Measurements from ENCODE around the gene SLC39A8. TPM values are rescaled to one million over a fixed set of nuclear protein-coding genes. Genes with fewer than 3 reads are reported as not detected.
"Not testable (repeated sequence)": the region's sequence is repeated elsewhere in the genome, so short reads cannot be mapped to it uniquely, and the experiment has no call there.

The SLC39A8 gene
- polyA plus RNA-seq, 1 donor, result 8.0 TPM

DNA sequence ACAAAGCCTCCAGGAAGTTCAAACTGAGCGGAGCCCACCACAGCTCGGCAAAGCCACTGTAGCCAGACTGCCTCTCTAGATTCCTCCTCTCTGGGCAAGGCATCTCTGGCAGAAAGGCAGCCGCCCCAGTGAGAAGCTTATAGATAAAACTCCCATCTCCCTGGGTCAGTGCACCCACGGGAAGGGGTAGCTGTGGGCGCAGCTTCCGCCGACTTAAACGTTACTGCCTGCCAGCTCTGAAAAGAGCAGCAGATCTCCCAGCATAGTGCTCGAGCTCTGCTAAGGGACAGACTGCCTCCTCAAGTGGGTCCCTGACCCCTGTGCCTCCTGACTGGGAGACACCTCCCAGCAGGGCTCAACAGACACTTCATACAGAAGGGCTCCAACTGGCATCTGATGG, 72.0 kb downstream of the SLC39A8 start:
- not testable (repeated sequence) for H3K36me3 ChIP-seq (ENCODE audit: control insufficient read depth, insufficient read depth, low read length); H3K9me3 ChIP-seq (ENCODE audit: control insufficient read depth, low read depth, low read length); H3K4me3 ChIP-seq (ENCODE audit: low read length); DNase-seq; H3K4me1 ChIP-seq (ENCODE audit: control insufficient read depth, insufficient read depth, low read length); H3K27me3 ChIP-seq (ENCODE audit: control insufficient read depth, insufficient read depth, low read length); H3K27ac ChIP-seq (ENCODE audit: low read length)
- WGBS (ENCODE audit: insufficient coverage, low lambda C conversion rate), result no CpG with 5 or more reads among the region's 9 CpGs

DNA sequence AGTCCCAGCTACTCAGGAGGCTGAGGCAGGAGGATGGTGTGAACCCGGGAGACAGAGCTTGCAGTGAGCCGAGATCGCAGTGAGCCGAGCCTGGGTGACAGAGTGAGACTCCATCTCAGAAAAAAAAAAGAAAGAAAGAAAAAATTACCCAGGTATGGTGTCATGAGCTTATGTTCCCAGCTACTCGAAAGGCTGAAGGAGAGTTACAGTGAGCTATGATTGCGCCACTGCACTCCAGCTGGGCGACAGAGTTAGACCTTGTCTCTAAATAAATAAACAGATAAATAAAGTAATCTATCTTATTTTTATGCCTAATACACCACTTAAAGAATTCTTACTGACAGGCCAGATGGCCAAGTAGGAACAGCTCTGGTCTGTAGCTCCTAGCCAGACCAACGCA, 73.0 kb downstream of the SLC39A8 start:
- Histone ChIP-seq H3K36me3 (ENCODE audit: control insufficient read depth, insufficient read depth, low read length) (no peaks in the 10 kb centered on the region), H3K4me3 (ENCODE audit: low read length) (no peak overlapping the region), H3K27ac (ENCODE audit: low read length) (no peak overlapping the region), H3K4me1 (ENCODE audit: control insufficient read depth, insufficient read depth, low read length) (no peaks in the 10 kb centered on the region), H3K9me3 (ENCODE audit: control insufficient read depth, low read depth, low read length) (no peaks in the 10 kb centered on the region), H3K27me3 (ENCODE audit: control insufficient read depth, insufficient read depth, low read length) (no peaks in the 10 kb centered on the region)
- DNase-seq, result no peak
- no CpG with 5 or more reads among the region's 8 CpGs for WGBS (ENCODE audit: insufficient coverage, low lambda C conversion rate)

DNA sequence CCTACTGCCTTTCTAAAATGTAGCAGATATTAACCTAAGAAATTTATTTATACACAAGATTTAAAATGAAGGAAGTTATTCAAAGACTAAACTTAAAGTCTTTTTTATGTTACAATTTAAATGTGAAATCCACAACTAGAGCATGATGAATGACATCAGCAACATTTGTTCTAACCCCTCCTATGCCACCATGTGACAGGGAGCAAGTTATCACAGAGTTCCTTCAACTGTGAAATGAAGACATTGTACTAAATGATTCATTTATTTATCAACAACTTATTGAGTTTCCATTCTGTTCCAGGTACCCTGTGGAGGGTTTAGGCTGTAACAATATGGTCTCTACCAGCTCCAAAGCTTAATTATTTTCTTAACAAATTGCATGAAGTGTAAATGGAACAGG, 76.9 kb downstream of the SLC39A8 start:
- no peak overlapping the region for H3K4me3 ChIP-seq (ENCODE audit: low read length)

DNA sequence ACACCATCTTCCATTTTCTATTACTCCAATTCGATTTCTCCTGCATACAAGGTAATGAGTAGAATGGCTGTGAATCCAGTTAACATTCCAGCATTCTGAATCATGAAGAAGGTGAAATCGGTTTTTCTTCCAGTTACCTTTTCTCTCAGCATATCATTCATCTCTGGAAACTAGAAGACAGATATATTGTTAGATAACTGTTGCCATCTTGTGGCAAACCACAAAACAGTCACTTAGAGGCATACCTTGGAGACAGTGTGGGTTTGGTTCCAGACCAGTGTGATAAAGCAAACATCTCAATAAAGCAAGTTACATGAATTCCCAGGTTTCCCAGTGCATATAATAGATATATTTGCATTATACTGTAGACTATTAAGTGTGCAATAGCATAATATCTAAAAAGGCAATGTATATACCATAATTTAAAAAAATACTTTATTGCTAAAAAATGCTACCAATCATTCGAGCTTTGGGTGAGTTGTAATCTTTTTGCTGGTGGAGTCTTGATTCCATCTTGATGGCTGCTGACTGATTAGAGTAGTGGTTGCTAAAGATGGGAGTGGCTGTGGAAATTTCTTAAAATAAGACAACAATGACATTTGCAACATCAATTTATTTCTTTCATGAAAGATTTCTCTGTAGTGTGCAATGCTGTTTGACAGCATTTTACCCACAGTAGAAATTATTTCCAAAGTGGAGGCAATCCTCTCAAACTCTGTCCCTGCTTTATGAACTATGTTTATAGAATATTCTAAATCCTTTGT, 82.1 kb downstream of the SLC39A8 start:
- Histone ChIP-seq H3K4me1 (ENCODE audit: control insufficient read depth, insufficient read depth, low read length) (no peaks in the 10 kb centered on the region), H3K27me3 (ENCODE audit: control insufficient read depth, insufficient read depth, low read length) (no peaks in the 10 kb centered on the region), H3K4me3 (ENCODE audit: low read length) (no peak overlapping the region), H3K27ac (ENCODE audit: low read length) (no peak overlapping the region), H3K9me3 (ENCODE audit: control insufficient read depth, low read depth, low read length) (no peaks in the 10 kb centered on the region), H3K36me3 (ENCODE audit: control insufficient read depth, insufficient read depth, low read length) (no peaks in the 10 kb centered on the region)
- peak; percentile 6 to 9 for DNase-seq
- 53% methylated on average over 3 of the region's 3 CpGs for WGBS (ENCODE audit: insufficient coverage, low lambda C conversion rate)

More for the DNA sequence above, 76.9 kb downstream of the SLC39A8 start:
- Histone ChIP-seq H3K4me1 (ENCODE audit: control insufficient read depth, insufficient read depth, low read length) (no peaks in the 10 kb centered on the region), H3K36me3 (ENCODE audit: control insufficient read depth, insufficient read depth, low read length) (no peaks in the 10 kb centered on the region), H3K27ac (ENCODE audit: low read length) (no peak overlapping the region), H3K9me3 (ENCODE audit: control insufficient read depth, low read depth, low read length) (no peaks in the 10 kb centered on the region), H3K27me3 (ENCODE audit: control insufficient read depth, insufficient read depth, low read length) (no peaks in the 10 kb centered on the region)
- DNase-seq, result no peak

DNA sequence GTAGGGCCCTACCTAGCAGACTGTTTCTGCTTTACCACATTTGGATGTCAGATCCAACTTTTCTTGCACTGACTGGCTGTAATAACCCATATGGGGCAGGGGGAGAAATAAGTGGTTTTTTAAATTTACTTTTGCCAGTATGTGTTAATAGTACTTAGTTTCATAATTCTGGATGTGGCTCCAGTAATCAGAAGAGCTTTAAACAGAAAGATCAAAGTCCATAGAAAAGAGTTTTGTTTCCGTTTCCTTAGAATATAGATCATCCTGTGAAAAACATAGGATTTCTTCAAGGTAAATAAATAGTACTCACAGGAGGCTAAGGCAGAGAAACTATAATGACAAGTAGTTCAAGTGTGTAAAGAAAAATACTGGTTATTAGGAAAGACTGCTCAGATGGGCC, 85.6 kb downstream of the SLC39A8 start:
- no peak overlapping the region for H3K27ac ChIP-seq (ENCODE audit: low read length)
- H3K4me1 ChIP-seq (ENCODE audit: control insufficient read depth, insufficient read depth, low read length), result no peaks in the 10 kb centered on the region
- DNase-seq, result peak in 1 of 2 donors; percentile 48
- no peaks in the 10 kb centered on the region for H3K27me3 ChIP-seq (ENCODE audit: control insufficient read depth, insufficient read depth, low read length)
- 14% methylated on average over 1 of the region's 1 CpG for WGBS (ENCODE audit: insufficient coverage, low lambda C conversion rate)
- H3K9me3 ChIP-seq (ENCODE audit: control insufficient read depth, low read depth, low read length), result no peaks in the 10 kb centered on the region
- H3K4me3 ChIP-seq (ENCODE audit: low read length), result no peak overlapping the region
- no peaks in the 10 kb centered on the region for H3K36me3 ChIP-seq (ENCODE audit: control insufficient read depth, insufficient read depth, low read length)

DNA sequence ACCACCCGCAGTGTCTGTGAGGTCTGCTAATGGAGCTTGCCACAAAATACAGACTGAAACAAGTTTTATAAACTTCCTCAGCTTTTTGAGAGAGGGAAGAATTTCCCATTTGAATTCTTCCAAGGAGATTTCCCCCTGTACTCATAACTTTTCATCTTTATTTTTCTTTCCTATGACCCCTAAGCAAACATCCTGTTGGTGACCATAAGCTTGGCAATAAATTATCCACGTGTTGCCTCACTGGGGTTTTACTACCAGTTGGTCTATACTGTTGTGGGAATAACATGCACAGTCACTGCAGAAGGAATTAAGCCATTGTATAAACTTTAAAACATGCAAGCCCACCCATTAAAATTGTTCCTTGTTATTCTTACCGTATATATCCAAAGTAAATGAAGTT, 86.2 kb downstream of the SLC39A8 start:
- no peaks in the 10 kb centered on the region for H3K27me3 ChIP-seq (ENCODE audit: control insufficient read depth, insufficient read depth, low read length)
- WGBS (ENCODE audit: insufficient coverage, low lambda C conversion rate), result 20% methylated on average over 1 of the region's 3 CpGs
- H3K4me1 ChIP-seq (ENCODE audit: control insufficient read depth, insufficient read depth, low read length), result no peaks in the 10 kb centered on the region
- H3K36me3 ChIP-seq (ENCODE audit: control insufficient read depth, insufficient read depth, low read length), result no peaks in the 10 kb centered on the region
- no peaks in the 10 kb centered on the region for H3K9me3 ChIP-seq (ENCODE audit: control insufficient read depth, low read depth, low read length)
- no peak overlapping the region for H3K4me3 ChIP-seq (ENCODE audit: low read length)
- H3K27ac ChIP-seq (ENCODE audit: low read length), result no peak overlapping the region
- DNase-seq, result no peak

DNA sequence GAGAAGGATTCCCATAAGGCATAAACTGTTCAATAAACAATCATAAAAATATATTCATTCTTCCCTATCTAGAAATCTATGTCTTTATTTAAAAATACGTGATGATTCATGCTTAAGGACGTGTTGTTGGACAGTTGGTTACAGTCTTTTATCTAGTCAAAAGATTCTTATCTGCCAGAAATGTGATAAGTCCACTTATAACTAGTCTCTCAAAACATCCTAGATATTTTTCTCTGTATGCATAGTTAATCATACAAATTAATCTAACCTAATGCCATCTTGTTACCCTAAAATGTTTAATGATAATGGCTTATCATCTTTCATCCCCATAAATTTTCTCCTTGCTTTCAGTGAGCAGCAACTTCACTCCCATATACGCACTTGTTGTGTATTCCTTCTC, 89.0 kb downstream of the SLC39A8 start:
- WGBS (ENCODE audit: insufficient coverage, low lambda C conversion rate), result no CpG with 5 or more reads among the region's 3 CpGs
- no peaks in the 10 kb centered on the region for H3K4me1 ChIP-seq (ENCODE audit: control insufficient read depth, insufficient read depth, low read length)
- H3K4me3 ChIP-seq (ENCODE audit: low read length), result no peak overlapping the region
- no peak for DNase-seq
- H3K27ac ChIP-seq (ENCODE audit: low read length), result no peak overlapping the region
- no peaks in the 10 kb centered on the region for H3K36me3 ChIP-seq (ENCODE audit: control insufficient read depth, insufficient read depth, low read length)
- H3K9me3 ChIP-seq (ENCODE audit: control insufficient read depth, low read depth, low read length), result no peaks in the 10 kb centered on the region
- no peaks in the 10 kb centered on the region for H3K27me3 ChIP-seq (ENCODE audit: control insufficient read depth, insufficient read depth, low read length)

DNA sequence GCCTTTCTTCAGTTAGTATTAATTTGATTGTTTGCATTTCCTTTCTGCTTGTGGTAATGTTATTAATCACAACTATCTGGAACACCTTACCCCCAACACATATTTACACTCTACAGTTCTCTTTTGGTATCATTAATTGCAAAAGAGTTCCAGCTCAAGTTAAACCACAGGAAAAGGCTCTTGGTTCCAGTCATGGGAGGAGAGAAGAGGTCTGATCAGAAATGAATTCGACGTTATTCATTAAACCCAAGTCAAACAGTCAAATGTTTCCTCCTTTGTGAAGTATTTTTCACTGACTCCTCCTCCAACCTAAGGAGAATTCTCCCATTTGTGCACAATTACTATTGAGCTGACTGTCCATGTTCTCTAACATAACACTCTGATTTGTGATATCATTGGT, 91.4 kb downstream of the SLC39A8 start:
- no peak for DNase-seq
- Histone ChIP-seq H3K4me1 (ENCODE audit: control insufficient read depth, insufficient read depth, low read length) (no peaks in the 10 kb centered on the region), H3K4me3 (ENCODE audit: low read length) (no peak overlapping the region), H3K36me3 (ENCODE audit: control insufficient read depth, insufficient read depth, low read length) (no peaks in the 10 kb centered on the region), H3K9me3 (ENCODE audit: control insufficient read depth, low read depth, low read length) (peaks cover 4% of the 10 kb centered on the region), H3K27ac (ENCODE audit: low read length) (no peak overlapping the region), H3K27me3 (ENCODE audit: control insufficient read depth, insufficient read depth, low read length) (no peaks in the 10 kb centered on the region)
- WGBS (ENCODE audit: insufficient coverage, low lambda C conversion rate), result no CpG with 5 or more reads among the region's 2 CpGs

DNA sequence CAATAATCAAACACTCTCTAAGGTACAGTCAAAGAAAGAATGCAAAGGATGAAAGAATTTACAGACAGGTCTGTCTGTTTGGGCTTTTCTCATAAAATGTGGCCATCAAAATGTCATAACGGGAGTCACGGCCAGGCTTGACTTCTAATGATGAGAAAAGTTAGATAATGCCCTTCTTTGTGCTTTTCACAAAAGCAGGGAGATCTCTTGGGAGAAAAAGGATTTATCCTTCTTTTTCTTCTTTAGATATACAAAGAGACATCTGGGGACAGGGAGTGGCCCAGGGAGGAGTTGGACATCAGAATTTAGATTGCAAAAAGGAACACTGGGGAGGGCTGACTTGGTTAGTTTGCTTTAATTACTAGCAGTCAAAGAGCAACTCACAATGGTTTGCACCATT, 93.1 kb downstream of the SLC39A8 start:
- Histone ChIP-seq H3K4me3 (ENCODE audit: low read length) (no peak overlapping the region), H3K27ac (ENCODE audit: low read length) (no peak overlapping the region), H3K36me3 (ENCODE audit: control insufficient read depth, insufficient read depth, low read length) (no peaks in the 10 kb centered on the region), H3K4me1 (ENCODE audit: control insufficient read depth, insufficient read depth, low read length) (no peaks in the 10 kb centered on the region), H3K9me3 (ENCODE audit: control insufficient read depth, low read depth, low read length) (peaks cover 4% of the 10 kb centered on the region), H3K27me3 (ENCODE audit: control insufficient read depth, insufficient read depth, low read length) (no peaks in the 10 kb centered on the region)
- no peak for DNase-seq
- no CpG with 5 or more reads among the region's 2 CpGs for WGBS (ENCODE audit: insufficient coverage, low lambda C conversion rate)

DNA sequence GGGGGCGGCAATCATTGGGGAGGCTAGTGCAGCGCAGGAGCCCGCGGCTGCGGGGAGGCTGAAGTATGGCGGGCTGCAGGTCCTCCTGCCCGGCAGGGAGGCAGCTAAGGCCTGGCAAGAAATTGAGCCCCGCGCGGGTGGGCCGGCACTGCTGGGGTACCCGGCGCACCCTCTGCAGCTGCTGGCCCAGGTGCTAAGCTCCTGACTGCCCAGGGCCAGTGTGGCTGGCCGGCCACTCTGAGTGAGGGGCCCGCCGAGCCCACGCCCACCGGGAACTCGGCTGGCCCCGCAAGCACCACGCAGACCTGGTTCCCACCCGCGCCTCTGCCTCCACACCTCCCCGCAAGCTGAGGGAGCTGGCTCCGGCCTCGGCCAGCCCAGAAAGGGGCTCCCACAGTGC, 94.9 kb downstream of the SLC39A8 start:
- WGBS (ENCODE audit: insufficient coverage, low lambda C conversion rate), result no CpG with 5 or more reads among the region's 26 CpGs
- Histone ChIP-seq H3K36me3 (ENCODE audit: control insufficient read depth, insufficient read depth, low read length) (no peaks in the 10 kb centered on the region), H3K27me3 (ENCODE audit: control insufficient read depth, insufficient read depth, low read length) (no peaks in the 10 kb centered on the region), H3K27ac (ENCODE audit: low read length) (no peak overlapping the region), H3K4me1 (ENCODE audit: control insufficient read depth, insufficient read depth, low read length) (no peaks in the 10 kb centered on the region), H3K9me3 (ENCODE audit: control insufficient read depth, low read depth, low read length) (peaks cover 5% of the 10 kb centered on the region), H3K4me3 (ENCODE audit: low read length) (no peak overlapping the region)
- no peak for DNase-seq

DNA sequence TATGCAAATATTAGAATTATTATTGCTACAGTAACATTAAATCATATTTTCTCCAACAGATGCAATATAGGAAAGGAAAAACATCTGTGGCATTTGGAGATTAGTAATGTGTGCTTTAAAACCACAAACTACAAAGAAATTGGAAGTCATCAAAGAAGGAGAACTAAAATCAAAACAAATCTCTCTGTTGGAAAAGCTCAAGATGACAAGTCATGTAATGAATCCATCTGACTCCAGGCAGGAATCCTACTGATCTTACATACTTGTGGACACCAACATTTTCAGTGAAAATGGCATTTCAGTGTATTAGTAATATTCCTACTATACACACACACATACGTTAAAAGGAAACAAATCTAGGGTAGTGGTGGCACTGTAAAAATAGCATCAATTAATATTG, 98.2 kb downstream of the SLC39A8 start:
- Histone ChIP-seq H3K27me3 (ENCODE audit: control insufficient read depth, insufficient read depth, low read length) (no peaks in the 10 kb centered on the region), H3K4me1 (ENCODE audit: control insufficient read depth, insufficient read depth, low read length) (no peaks in the 10 kb centered on the region), H3K36me3 (ENCODE audit: control insufficient read depth, insufficient read depth, low read length) (no peaks in the 10 kb centered on the region), H3K27ac (ENCODE audit: low read length) (no peak overlapping the region), H3K4me3 (ENCODE audit: low read length) (no peak overlapping the region), H3K9me3 (ENCODE audit: control insufficient read depth, low read depth, low read length) (peaks cover 12% of the 10 kb centered on the region)
- DNase-seq, result no peak
- 100% methylated on average over 1 of the region's 1 CpG for WGBS (ENCODE audit: insufficient coverage, low lambda C conversion rate)

All from large intestine (tissue), 3 donors.